Measurements from ENCODE around the gene ADPRS.

Gene ADPRS

DNA sequence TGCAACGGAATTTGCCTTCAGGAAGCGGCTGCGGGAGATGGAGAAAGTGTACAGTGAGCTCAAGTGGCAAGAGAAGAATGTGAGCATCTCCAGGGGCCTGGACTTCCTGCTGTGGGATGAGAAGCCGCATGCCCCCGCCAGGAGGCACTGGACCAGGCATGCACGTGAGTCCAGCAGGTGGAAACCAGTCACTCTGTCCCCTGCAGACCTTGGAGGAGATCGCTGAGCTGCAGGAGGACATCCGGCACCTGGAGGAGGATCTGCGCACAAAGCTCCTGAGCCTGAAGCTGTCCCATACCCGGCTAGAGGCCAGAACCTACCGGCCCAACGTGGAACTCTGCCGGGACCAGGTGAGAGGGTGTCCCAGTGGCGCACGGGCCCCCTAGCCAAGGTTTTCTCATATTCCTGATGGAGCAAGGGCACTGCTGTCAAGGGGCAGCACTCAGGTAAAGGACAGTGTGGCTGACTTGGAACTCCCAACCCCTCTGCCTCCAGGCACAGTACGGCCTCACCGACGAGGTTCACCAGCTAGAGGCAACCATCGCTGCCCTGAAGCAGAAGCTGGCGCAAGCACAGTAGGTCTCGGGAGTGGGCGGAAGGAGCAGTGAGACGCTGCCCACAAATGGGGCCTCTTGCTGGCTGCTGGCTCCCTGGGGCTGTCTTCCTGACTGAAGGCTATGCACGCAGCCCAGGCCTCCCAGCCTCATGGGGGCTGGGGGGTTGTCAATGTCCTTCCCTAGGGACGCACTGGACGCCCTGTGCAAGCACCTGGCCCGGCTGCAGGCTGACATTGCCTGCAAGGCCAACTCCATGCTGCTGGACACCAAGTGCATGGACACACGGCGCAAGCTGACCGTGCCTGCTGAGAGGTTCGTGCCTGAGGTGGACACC is 1.2 kb upstream of the ADPRS start:
- in situ Hi-C loops (cut with MboI; ENCODE audit: low sequenced_read_pairs): no loop called here

DNA sequence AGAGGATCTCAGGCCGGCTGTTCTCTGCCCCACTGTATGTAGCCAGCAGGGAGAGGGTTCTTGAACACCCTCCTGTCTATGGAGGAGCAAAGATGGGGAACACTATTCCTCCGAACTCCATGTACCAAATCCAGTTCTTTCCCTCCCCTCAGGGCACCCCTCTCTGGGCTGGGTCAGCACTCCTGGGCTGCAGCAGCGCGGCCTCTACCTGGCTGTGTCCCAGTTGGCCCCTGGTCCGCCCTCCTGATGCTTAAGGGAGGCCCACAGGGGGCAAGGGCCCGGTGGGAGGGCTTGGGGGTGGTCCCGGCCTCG is 471 bp upstream of the ADPRS start:
- in situ Hi-C loops (cut with MboI; ENCODE audit: low sequenced_read_pairs): no loop called here

DNA sequence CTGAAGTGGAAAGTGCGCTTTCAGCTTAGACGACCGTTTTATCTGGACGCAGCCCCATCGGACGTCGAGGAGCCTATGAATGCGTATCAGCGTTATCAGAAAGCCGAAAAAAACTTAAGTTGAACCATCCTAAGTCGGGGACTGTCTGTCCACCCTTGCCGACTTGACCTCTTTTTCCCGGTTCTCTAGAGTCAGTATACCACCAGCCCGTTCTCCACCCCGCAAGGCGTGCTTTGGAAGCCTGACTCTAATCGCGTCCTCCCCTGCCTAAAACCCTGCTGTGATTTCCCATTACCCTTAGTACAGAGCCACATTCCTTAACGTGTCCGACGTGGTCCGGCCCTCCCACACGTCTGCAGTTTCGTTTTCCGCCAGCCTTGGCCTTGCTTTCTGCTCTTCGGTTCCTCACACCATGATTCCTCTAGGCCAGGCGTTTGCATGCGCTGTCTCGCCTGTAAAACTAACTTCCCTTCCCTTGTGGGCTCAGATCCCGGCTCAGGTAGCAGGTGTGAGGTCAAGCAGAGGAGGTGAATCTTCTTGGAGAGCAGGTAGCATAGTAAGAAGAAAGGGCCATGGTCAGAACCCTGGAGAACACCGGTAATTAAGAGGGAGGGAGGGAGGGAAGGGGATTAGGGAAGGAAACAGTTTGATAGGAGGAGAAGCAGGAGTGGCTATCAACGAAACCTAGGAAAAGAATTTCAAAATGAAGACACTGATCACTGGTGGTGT is 865 bp downstream of the ADPRS start:
- in situ Hi-C loops (cut with MboI; ENCODE audit: low sequenced_read_pairs): loop anchor here (10.0 kb wide), 1 partner anchor 195 kb away; no protein-coding TSS in a partner anchor

DNA sequence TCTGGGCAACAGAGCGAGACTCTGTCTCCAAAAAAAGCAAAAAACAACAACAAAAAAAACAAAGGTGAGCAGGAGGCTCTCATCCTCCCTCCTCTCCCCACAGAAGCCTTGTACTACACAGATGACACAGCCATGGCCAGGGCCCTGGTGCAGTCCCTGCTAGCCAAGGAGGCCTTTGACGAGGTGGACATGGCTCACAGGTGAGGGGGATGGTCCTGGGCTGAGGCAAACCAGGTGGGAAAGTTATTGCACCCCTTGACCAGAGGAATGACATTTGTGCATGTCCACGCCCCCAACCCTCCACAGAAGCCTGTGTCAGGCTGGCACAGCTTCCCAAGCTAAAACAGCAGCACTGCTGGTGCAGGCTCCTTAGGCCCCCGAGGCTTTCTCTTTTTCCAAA is 2.4 kb downstream of the ADPRS start:
- in situ Hi-C loops (cut with MboI; ENCODE audit: low sequenced_read_pairs): loop anchor here (10.0 kb wide), 1 partner anchor 194 kb away; no protein-coding TSS in a partner anchor

DNA sequence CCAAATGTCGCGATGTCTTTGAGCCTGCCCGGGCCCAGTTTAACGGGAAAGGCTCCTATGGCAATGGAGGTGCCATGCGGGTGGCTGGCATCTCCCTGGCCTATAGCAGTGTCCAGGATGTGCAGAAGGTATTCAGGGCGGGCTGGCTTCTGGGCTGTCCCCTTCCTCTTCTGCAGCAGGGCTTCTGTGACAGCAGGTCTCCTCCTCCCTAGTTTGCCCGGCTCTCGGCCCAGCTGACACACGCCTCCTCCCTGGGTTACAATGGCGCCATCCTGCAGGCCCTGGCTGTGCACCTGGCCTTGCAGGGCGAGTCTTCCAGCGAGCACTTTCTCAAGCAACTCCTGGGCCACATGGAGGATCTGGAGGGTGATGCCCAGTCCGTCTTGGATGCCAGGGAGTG is 3.0 kb downstream of the ADPRS start:
- in situ Hi-C loops (cut with MboI; ENCODE audit: low sequenced_read_pairs): loop anchor here (10.0 kb wide), 1 partner anchor 193 kb away; no protein-coding TSS in a partner anchor

DNA sequence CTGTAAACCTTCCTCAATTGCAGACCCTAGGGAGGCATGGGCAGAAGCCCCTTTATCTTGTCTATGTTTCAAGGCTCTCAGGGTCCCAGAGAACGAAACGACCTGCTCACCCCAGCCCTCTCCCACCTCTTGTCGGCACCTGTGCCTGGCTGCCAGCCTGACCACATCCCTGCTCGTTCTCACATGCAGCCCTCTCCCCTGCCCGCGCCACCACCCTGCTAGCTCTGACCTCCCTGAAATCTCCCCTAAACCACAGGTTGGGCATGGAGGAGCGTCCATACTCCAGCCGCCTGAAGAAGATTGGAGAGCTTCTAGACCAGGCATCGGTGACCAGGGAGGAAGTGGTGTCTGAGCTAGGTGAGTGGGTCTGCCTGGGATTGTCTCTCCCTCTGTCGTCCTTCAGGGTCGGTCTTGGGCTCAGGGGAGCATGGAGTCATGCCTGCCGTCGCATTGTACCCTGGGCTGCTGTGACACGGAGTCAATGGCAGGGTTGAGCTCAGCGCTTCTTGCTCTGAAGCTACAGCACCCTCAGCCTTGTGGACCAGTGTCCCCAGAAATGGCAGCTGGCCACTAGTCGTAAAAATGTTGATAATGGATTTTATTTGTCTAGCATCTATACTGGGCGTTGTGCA is 3.6 kb downstream of the ADPRS start:
- in situ Hi-C loops (cut with MboI; ENCODE audit: low sequenced_read_pairs): loop anchor here (10.0 kb wide), 1 partner anchor 193 kb away; no protein-coding TSS in a partner anchor

DNA sequence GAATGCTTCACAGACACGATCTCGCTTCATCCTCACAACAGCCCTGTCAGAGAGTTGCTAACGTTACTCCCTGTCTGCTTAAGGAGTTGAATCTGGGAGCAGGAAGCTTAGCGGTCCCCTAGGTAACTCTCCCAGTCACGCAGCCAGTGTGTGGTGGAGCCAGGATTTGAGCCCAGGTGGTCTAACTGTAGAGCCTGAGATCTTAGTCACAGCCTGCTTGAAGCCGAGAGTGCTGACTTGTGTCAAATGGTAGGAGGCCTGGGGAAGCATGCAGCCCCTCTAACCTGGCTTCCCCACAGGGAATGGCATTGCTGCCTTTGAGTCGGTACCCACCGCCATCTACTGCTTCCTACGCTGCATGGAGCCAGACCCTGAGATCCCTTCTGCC is 4.1 kb downstream of the ADPRS start:
- in situ Hi-C loops (cut with MboI; ENCODE audit: low sequenced_read_pairs): loop anchor here (10.0 kb wide), 1 partner anchor 192 kb away; no protein-coding TSS in a partner anchor

DNA sequence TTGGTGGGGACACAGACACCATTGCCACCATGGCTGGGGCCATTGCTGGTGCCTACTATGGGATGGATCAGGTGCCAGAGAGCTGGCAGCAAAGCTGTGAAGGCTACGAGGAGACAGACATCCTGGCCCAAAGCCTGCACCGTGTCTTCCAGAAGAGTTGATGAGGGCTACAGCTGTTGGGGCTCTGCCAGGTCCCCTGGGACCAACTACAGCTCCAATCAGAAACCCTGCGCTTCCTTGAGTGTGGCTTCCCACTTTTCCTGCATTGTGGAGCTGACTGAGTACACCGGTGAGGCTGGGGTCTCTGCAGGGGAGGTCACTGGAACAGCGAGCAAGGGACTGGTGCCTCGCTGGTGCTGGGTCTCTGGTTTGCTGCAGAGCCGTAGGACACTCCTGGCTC is 4.5 kb downstream of the ADPRS start:
- in situ Hi-C loops (cut with MboI; ENCODE audit: low sequenced_read_pairs): loop anchor here (10.0 kb wide), 1 partner anchor 192 kb away; no protein-coding TSS in a partner anchor

DNA sequence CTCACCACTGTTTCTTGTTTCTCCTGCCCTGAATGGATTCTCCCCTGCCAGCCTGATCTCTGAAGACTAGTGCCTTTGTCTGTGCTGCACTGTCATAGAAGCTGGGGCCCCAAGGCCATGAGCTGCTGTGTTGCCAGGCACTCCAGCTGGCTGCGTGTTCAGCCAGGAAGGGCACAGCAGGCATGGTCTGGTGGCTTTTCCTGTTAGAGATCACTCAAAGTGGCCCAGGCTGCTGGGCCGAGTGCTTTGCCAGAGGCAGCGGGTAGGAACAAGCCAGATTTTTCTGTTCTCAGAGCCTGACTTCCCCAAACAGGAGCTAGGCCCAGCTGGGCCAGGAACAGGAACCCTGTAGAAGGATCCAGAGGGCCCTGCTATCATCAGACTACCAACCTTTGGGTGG is 5.2 kb downstream of the ADPRS start:
- in situ Hi-C loops (cut with MboI; ENCODE audit: low sequenced_read_pairs): loop anchor here (10.0 kb wide), 1 partner anchor 191 kb away; no protein-coding TSS in a partner anchor

DNA sequence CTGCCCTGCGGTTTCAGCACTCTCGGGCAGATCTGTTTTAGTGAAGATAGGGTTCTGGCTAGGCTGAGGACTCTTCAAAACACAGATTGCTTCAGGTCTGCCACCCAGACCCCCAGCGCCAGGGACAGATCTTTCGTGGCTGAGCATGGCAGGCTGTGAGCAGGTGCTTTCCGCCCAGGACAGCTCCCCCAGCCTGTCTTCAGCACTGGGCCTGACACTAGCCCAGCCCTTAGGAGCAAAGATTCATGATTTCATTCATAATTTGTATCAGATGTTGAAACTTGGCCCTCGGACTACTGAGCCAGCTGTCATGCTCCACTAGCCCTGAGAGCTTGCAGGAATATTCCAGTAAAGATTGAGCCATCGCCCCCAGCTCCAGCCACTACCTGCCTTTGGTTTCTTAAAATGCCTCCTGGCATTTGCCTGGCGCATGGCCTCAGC is 5.9 kb downstream of the ADPRS start:
- in situ Hi-C loops (cut with MboI; ENCODE audit: low sequenced_read_pairs): loop anchor here (10.0 kb wide), 1 partner anchor 190 kb away; no protein-coding TSS in a partner anchor

DNA sequence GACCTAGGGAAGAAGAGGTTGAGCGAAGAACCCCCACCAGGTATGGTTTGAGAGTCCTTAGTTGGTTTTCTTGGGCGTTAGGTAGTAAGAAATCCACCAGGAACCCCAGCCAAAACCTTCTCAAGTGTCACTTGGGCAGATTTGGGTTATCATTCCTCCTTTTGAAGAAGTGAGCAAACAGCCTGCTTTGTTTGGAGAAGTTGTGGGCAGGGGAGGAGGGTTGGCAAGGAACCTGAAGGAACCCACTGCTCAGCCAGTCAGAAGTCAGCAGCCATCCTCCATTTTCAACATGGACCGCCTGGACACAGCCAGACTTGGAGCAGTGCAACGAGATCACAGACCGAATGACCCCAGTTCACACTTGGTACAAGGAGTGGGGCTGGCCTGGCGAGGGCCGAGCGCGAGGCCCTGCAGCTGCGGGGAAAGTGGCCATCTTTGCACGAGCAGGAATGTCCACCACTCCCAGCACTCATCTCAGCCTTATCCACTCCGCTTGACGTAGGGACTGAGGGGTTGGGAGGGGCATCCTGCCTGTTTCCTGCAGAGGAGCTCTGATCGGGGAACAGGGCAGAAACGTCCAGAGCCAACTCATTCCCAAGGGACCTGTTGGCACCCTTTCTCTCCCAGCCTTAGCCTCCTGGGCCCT is 7.2 kb downstream of the ADPRS start:
- in situ Hi-C loops (cut with MboI; ENCODE audit: low sequenced_read_pairs): loop anchor here (10.0 kb wide), 1 partner anchor 189 kb away; no protein-coding TSS in a partner anchor

DNA sequence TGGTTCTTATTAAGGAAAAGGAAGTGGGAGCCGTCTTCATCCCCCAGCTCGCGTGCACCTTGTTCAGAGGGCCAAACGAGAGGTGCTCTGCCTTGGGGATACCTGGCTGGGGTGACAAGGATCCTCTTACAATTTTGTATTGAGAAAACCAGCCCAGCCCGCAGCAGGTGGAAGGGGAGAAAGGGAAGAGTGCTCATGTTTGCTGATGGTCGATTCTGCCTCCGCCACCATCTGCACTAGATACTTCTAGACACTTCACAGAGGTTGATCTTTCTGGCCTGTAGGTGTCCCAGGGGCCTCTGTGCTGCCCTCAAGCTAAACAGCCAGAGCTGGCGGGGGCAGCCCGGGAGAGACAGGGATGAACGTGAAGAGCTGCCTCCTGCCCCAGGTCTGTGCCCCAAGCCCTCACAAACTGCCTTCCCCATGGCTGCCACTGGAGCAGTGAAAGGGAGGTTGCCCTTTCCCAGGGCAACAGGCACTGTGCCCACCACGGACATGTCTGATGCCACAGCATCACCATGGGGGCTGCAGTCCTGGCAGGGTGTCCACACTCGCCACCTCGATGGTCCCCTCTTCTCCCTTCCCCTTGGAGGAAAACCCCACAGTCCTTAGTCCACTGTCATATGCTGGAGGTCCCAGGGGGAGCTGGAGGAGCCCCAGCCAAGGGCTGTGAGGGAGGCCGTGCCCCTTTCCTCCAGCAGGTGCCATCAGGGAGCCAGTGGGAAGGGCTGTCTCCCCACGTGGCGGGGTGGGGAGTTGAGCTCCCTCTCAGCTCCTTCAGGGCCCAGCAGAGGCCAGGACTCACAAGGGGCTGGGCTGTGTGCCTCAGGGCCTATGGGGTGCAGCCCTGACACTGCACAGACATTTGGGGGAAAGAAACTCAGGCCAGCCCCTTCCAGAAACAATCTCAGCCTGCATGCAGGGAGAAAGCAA is 8.1 kb downstream of the ADPRS start:
- in situ Hi-C loops (cut with MboI; ENCODE audit: low sequenced_read_pairs): loop anchor here (10.0 kb wide), 1 partner anchor 188 kb away; no protein-coding TSS in a partner anchor

DNA sequence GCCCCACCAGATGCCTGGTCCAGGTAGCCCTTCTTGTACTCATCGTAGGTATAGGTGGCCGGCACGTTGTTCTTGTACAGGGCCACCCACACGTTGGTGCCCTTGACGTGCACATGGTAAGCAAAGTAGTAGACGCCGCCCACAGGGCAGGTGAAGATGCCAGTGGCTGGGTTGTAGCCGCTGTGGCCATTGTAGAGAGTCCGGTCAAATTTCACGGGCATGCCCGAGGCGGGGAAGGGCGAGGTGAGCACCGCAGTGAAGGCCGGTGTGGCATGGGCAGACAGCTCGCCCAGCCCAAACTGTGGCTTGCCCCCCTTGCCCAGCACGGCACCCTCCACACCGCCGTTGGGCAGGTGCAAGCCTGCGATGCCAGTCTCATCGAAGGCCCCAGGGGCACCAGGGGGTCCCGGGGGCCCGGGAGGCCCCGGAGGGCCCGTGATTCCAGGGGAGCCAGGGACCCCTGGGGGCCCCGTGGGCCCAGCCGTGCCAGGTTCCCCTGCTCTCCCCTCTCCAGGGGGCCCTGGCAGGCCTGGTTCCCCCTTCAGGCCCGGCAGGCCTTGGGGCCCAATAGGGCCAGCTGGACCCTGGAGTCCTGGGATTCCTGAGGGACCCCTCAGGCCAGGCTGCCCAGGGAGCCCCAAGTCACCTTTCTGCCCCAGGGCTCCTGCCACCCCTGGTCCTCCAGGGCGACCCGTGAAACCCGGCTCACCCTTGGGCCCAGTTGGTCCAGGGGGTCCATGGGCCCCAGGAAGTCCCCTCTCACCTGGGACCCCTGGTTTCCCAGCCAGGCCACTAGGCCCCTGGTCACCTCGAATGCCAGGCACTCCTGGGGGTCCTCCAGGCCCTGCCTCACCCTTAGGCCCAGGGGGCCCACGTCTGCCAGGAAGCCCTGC is 9.2 kb downstream of the ADPRS start:
- in situ Hi-C loops (cut with MboI; ENCODE audit: low sequenced_read_pairs): loop anchor here (10.0 kb wide), 1 partner anchor 187 kb away; no protein-coding TSS in a partner anchor

DNA sequence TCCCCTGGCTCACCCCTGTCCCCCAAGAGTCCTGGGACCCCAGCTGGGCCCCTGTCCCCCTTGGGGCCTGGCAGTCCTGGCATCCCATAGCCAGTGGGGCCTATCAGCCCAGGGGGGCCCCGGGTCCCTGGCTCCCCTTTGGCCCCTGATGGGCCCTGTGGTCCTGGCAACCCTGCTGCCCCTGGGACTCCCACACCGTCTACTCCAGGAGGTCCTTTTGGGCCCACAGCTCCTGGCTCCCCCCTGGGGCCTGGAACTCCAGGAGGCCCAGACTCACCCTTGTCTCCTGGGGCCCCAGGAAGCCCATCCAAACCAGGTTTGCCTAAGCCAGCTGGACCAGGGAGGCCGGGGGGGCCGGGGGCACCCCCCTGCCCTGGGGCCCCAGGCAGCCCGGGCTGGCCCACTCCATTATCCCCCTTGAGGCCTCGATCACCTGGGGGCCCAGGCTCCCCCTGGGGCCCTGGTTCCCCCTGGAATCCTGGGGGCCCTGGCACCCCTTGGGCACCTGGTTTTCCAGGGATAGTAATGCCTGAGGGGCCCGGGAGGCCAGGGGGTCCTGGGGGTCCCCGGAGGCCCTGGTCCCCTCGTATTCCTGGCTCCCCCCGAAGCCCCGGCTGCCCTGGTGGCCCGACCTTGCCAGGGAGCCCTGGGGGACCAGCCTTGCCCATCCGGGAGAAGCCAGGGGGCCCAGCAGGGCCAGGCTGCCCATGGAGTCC is 10.1 kb downstream of the ADPRS start:
- in situ Hi-C loops (cut with MboI; ENCODE audit: low sequenced_read_pairs): loop anchor here (10.0 kb wide), 1 partner anchor 186 kb away; no protein-coding TSS in a partner anchor

DNA sequence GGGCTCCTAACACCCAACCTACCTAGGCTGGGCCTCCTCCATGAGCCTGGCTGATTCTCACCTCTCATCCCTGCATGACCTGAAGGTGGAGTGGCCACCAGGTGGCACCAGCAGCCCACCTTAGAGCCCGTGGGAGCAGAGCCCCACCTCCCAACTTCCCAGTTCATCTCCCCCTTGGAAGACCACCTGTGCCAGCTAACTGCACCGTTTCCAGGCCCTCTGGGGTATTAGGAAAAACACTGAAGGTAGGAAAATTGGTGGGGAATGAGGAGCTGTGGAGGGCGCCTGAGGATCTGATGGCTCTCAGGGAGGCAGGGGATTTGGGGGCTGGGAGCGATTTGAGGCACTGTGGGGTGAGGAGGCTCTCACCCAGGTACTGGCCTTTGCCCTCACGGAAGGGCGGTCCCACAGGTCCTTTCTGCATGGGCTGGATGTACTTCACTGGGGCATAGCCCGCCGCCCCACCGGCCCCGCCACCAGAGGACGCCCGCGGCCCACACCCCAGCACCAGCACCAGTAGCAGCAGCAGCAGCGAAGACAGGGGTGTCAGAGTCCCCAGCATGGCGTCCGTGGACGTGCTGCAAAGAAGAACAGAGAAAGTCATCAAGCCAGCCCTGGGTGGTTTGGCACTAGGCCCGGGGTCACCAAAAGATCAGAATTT is 11.1 kb downstream of the ADPRS start:
- in situ Hi-C loops (cut with MboI; ENCODE audit: low sequenced_read_pairs): loop anchor here (10.0 to 25.0 kb wide), 2 partner anchors 185 to 312 kb away; no protein-coding TSS in a partner anchor

DNA sequence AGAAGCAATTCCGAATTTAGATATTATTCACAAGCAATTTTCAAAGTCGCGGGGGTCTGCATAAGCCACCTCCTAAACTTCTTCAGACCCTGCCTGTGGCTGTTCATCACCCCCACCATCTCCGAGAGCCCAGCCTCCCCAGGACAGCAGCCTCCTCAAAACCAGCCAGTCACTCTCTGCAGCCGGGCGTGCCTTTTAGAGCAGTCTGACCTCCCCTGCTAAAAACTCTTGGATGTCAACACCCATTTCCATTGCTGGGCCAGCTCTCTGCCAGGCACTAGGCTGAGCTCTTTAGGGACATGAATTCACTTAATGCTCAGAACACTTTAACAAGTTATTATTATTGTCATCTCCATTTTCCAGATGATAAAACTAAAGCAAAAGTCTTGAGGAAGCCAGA is 11.7 kb downstream of the ADPRS start:
- in situ Hi-C loops (cut with MboI; ENCODE audit: low sequenced_read_pairs): loop anchor here (25.0 kb wide), 1 partner anchor 312 kb away; no protein-coding TSS in a partner anchor

DNA sequence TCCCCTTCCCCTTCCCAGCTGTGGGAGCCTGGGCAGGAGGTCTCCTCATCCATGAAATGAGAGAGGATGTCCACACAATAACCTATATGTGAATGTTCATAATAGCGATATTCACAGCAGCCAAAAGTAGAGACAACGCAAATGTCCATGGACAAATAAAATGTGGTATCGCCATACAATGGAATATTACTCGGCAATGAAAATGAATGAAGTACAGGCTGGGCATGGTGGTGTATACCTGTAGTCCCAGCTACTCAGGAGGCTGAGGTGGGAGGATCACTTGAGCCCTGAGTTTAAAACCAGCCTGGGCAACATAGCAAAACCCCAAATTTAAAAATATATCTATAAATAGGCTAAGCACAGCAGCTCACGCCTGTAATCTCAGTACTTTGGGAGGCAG is 12.9 kb downstream of the ADPRS start:
- in situ Hi-C loops (cut with MboI; ENCODE audit: low sequenced_read_pairs): loop anchor here (25.0 kb wide), 1 partner anchor 311 kb away; no protein-coding TSS in a partner anchor
